GM23338 (cell line): ENCODE results near the gene NRL. TPM values are rescaled to one million over a fixed set of nuclear protein-coding genes. Genes with fewer than 3 reads are reported as not detected.

Experiments used
- ATAC-seq: fragments of 200-7000 bp; cut with Tn5 transposase; 3 replicates; pipeline ENCODE4 v1.9.1; 2020
- DNase-seq: peaks from one replicate; pipeline ENCODE4 v3.0.0-alpha.2; 2015; ENCODE audit warnings: low spot score
- H2AFZ ChIP-seq: fragments of 200-600 bp; sonication (generic); 2 replicates; pipeline ENCODE4 v1.8.0; 2016; ENCODE audit warnings: antibody characterized with exemption, mild to moderate bottlenecking, moderate library complexity
- H3F3A ChIP-seq: fragments of 200-600 bp; sonication (generic); replicated peaks from 2 replicates; pipeline ENCODE4 v1.8.0; 2017; ENCODE audit warnings: antibody characterized with exemption, mixed run types, low read depth
- H3K27ac ChIP-seq: fragments of 200-600 bp; sonication (generic); 2 replicates; pipeline ENCODE4 v1.6.1; 2016; ENCODE audit warnings: low read depth
- H3K27me3 ChIP-seq: fragments of 200-600 bp; sonication (generic); 2 replicates; pipeline ENCODE4 v1.8.0; 2016; ENCODE audit warnings: mild to moderate bottlenecking, mixed run types, moderate library complexity; ENCODE audit not compliant: insufficient read depth
- H3K36me3 ChIP-seq: fragments of 200-600 bp; sonication (generic); 2 replicates; pipeline ENCODE4 v1.8.0; 2016; ENCODE audit warnings: mild to moderate bottlenecking; ENCODE audit not compliant: insufficient read depth
- H3K4me1 ChIP-seq: fragments of 200-600 bp; sonication (generic); 2 replicates; pipeline ENCODE4 v1.8.0; 2016; ENCODE audit warnings: mild to moderate bottlenecking, moderate library complexity; ENCODE audit not compliant: insufficient read depth
- H3K4me2 ChIP-seq: fragments of 200-600 bp; sonication (generic); 2 replicates; pipeline ENCODE4 v1.7.1; 2017; ENCODE audit warnings: mixed run types
- H3K4me3 ChIP-seq: fragments of 200-600 bp; sonication (generic); 2 replicates; pipeline ENCODE4 v1.6.1; 2016; ENCODE audit warnings: mixed run types
- H3K79me2 ChIP-seq: fragments of 200-600 bp; sonication (generic); replicated peaks from 2 replicates; pipeline ENCODE4 v1.8.0; 2017; ENCODE audit warnings: mild to moderate bottlenecking; ENCODE audit not compliant: insufficient read depth
- H3K9me2 ChIP-seq: fragments of 200-600 bp; sonication (generic); 2 replicates; pipeline ENCODE4 v1.8.0; 2017; ENCODE audit not compliant: insufficient read depth
- H4K20me1 ChIP-seq: fragments of 200-600 bp; sonication (generic); replicated peaks from 2 replicates; pipeline ENCODE4 v1.8.0; 2017; ENCODE audit warnings: mild to moderate bottlenecking; ENCODE audit not compliant: insufficient read depth
- H3K27ac Mint-ChIP-seq: 2 replicates; pipeline ENCODE4 v1.8.0; 2020; ENCODE audit warnings: inconsistent platforms, mild to moderate bottlenecking, moderate library complexity, mixed read lengths
- H3K27me3 Mint-ChIP-seq: 3 replicates; pipeline ENCODE4 v1.8.0; 2022; ENCODE audit warnings: low read depth, mild to moderate bottlenecking, moderate library complexity, mixed read lengths, inconsistent platforms; ENCODE audit not compliant: insufficient read depth, poor library complexity
- H3K36me3 Mint-ChIP-seq: 3 replicates; pipeline ENCODE4 v1.8.0; 2021; ENCODE audit warnings: low read depth, mild to moderate bottlenecking, inconsistent platforms, moderate library complexity, mixed read lengths
- H3K4me1 Mint-ChIP-seq: 3 replicates; pipeline ENCODE4 v1.8.0; 2020; ENCODE audit warnings: mild to moderate bottlenecking, inconsistent platforms, mixed read lengths
- H3K4me3 Mint-ChIP-seq: 3 replicates; pipeline ENCODE4 v1.8.0; 2021; ENCODE audit warnings: moderate library complexity, mild to moderate bottlenecking, inconsistent platforms, mixed read lengths
- H3K9me3 Mint-ChIP-seq: 3 replicates; pipeline ENCODE4 v1.8.0; 2020; ENCODE audit warnings: moderate library complexity, mild to moderate bottlenecking, inconsistent platforms, mixed read lengths
- EZH2 ChIP-seq: fragments of 200-600 bp; sonication (generic); IDR thresholded peaks from one replicate; pipeline ENCODE4 v1.8.0; 2017; ENCODE audit warnings: antibody characterized with exemption, mild to moderate bottlenecking, low read depth; ENCODE audit not compliant: unreplicated experiment
- EZH2phosphoT487 ChIP-seq: fragments of 200-600 bp; sonication (generic); IDR thresholded peaks from one replicate; pipeline ENCODE4 v1.8.1; 2018; ENCODE audit warnings: antibody characterized with exemption; ENCODE audit not compliant: unreplicated experiment
- JUNB ChIP-seq: IDR thresholded peaks from one replicate; pipeline ENCODE4 v1.6.1; 2016; ENCODE audit warnings: antibody characterized with exemption; ENCODE audit not compliant: unreplicated experiment
- REST ChIP-seq: IDR thresholded peaks from one replicate; pipeline ENCODE4 v1.6.1; 2018; ENCODE audit warnings: antibody characterized with exemption; ENCODE audit not compliant: unreplicated experiment
- STAT1 ChIP-seq: IDR thresholded peaks from one replicate; pipeline ENCODE4 v1.6.1; 2016; ENCODE audit warnings: antibody characterized with exemption; ENCODE audit not compliant: unreplicated experiment
- ZNF462 ChIP-seq: fragments of 250-450 bp; sonication (Bioruptor Pico); IDR thresholded peaks from 2 replicates; pipeline ENCODE4 v1.5.0; 2020; ENCODE audit warnings: mild to moderate bottlenecking, moderate library complexity
- polyA plus RNA-seq: library from polyadenylated mRNA; unstranded; fragments of >200 nt; fragmentation: Nextera tagmentation; extraction: Ambion mirVana; gene quantifications from 2 replicates; pipeline ENCODE4 v1.2.1, GENCODE V29; 2016
- total RNA-seq: library from RNA; depleted of rRNA; stranded (reverse); fragments of >200 nt; shearing (Covaris generic); gene quantifications from 2 replicates; pipeline ENCODE4 v1.2.3, GENCODE V29; 2014

The NRL gene
- total and polyA plus RNA-seq, 2 experiments from 2014 or later, result 1.8 to 2.2 TPM

GRCh38 chr14:24075485-24076301 is 39.1 kb downstream of the NRL start:
- Mint-ChIP-seq H3K27ac (no peak overlapping the region), H3K4me3 (no peak overlapping the region), H3K36me3 (no peaks in the 10 kb centered on the region; the same call in 2 of the 3 replicates), H3K9me3 (no peaks in the 10 kb centered on the region), H3K27me3 (peaks cover 22% of the 10 kb centered on the region), H3K4me1 (peaks cover 35% of the 10 kb centered on the region)
- ATAC-seq (no peak), DNase-seq (no peak)
- Histone ChIP-seq H3K4me3 (no peak overlapping the region), H3F3A (peaks cover 12% of the 10 kb centered on the region; the same call in 1 of the 2 replicates), H2AFZ (no peak overlapping the region), H3K9me2 (no peaks in the 10 kb centered on the region), H4K20me1 (no peaks in the 10 kb centered on the region), H3K27me3 (no peaks in the 10 kb centered on the region), H3K27ac (no peak overlapping the region), H3K79me2 (no peaks in the 10 kb centered on the region), H3K36me3 (no peaks in the 10 kb centered on the region), H3K4me2 (no peak overlapping the region), H3K4me1 (peaks cover 15% of the 10 kb centered on the region)
- TF ChIP-seq REST (no peak), ZNF462 (no peak), JUNB (no peak), STAT1 (no peak), EZH2 (no peak), EZH2phosphoT487 (no peak)
